HepG2 (cell line): ENCODE results near the gene ACSL5. TPM values are rescaled to one million over a fixed set of nuclear protein-coding genes. Genes with fewer than 3 reads are reported as not detected.
A peak's percentile ranks its signal among the peaks of the same experiment; 100 is the strongest.

Source experiments
- ATAC-seq: fragments of 200-7000 bp; cut with Tn5 transposase; 3 replicates; pipeline ENCODE4 v1.9.1; 2020; ENCODE audit warnings: mild to moderate bottlenecking, moderate library complexity
- BruUV-seq: library from RNA; stranded (reverse); fragments of 400-500 nt; replicated peaks from 2 replicates; lab custom pipeline; 2021; lab: Mats Ljungman, UMichigan
- CTCF ChIA-PET: fragments of 300-600 bp; formaldehyde crosslinking; extraction: SDS; loops from one replicate; lab custom pipeline; 2021; ENCODE audit warnings: low total read pairs, inconsistent platforms, low intra/inter-chr PET ratio; lab: Yijun Ruan, JAX
- POLR2A ChIA-PET: fragments of 350-600 bp; sonication (Branson Sonifier 250); formaldehyde crosslinking; loops from one replicate; lab custom pipeline; 2020; ENCODE audit warnings: antibody characterized with exemption, inconsistent platforms; lab: Yijun Ruan, JAX
- DNase-seq: peaks from one replicate; pipeline ENCODE4 v3.0.0-alpha.2; 2015; ENCODE audit warnings: low spot score
- FAIRE-seq: peaks from 3 replicates; lab custom pipeline; 2011; peaks lifted over from hg19 to GRCh38; lab: Jason Lieb, UNC
- H2AFZ ChIP-seq: one replicate; pipeline ENCODE4 v1.6.1; 2011; ENCODE audit warnings: low read length, inconsistent platforms
- H3K27ac ChIP-seq: fragments of 300-600 bp; 3 replicates; pipeline ENCODE4 v1.8.0; 2011; ENCODE audit warnings: mixed run types, mild to moderate bottlenecking, mixed read lengths, low read length, inconsistent platforms; ENCODE audit not compliant: insufficient read depth; ENCODE audit errors: extremely low read length
- H3K27me3 ChIP-seq, 2 experiments: fragments of 200-600 bp in 1 of 2; 2 replicates in 1 of 2; 3 replicates in 1 of 2; pipeline versions ENCODE4 v1.6.0 to v1.8.0; 2011; ENCODE audit warnings: low read length in 2 of 2, mild to moderate bottlenecking in 2 of 2, moderate library complexity in 2 of 2, inconsistent platforms in 1 of 2; ENCODE audit not compliant: insufficient read depth in 2 of 2, control insufficient read depth in 1 of 2
- H3K36me3 ChIP-seq, 2 experiments: fragments of 200-600 bp in 1 of 2; replicated peaks in 1 of 2; 2 replicates in 1 of 2; 3 replicates in 1 of 2; pipeline versions ENCODE4 v1.5.1 to v1.8.0; 2011; ENCODE audit warnings: low read length in 2 of 2, inconsistent platforms in 1 of 2; ENCODE audit not compliant: insufficient read depth in 2 of 2, control insufficient read depth in 1 of 2
- H3K4me1 ChIP-seq: 2 replicates; pipeline ENCODE4 v1.5.1; 2012; ENCODE audit warnings: low read length, inconsistent platforms; ENCODE audit not compliant: insufficient read depth
- H3K4me2 ChIP-seq: 2 replicates; pipeline ENCODE4 v1.6.0; 2011; ENCODE audit warnings: low read depth, low read length, inconsistent platforms
- H3K4me3 ChIP-seq, 3 experiments: fragments of 200-600 bp in 1 of 3; sonication (generic), shearing (Covaris generic) in 1 of 3; replicated peaks in 1 of 3; 2 replicates each; pipeline ENCODE4 v1.5.1; 2011 to 2016; ENCODE audit warnings: low read length in 3 of 3, inconsistent platforms in 2 of 3, low read depth in 2 of 3, mild to moderate bottlenecking in 2 of 3, control low read depth in 1 of 3, mixed read lengths in 1 of 3; ENCODE audit not compliant: insufficient read depth in 1 of 3
- H3K79me2 ChIP-seq: one replicate; pipeline ENCODE4 v1.6.1; 2011; ENCODE audit warnings: low read length, inconsistent platforms; ENCODE audit not compliant: insufficient read depth
- H3K9ac ChIP-seq: 2 replicates; pipeline ENCODE4 v1.6.0; 2011; ENCODE audit warnings: mild to moderate bottlenecking, low read depth, low read length, inconsistent platforms; ENCODE audit not compliant: insufficient read depth
- H3K9me3 ChIP-seq: 2 replicates; pipeline ENCODE4 v1.5.1; 2012; ENCODE audit warnings: mild to moderate bottlenecking, low read length
- H4K20me1 ChIP-seq: 2 replicates; pipeline ENCODE4 v1.6.0; 2011; ENCODE audit warnings: inconsistent platforms, mild to moderate bottlenecking, low read length, moderate library complexity; ENCODE audit not compliant: insufficient read depth
- ARID5B ChIP-seq: IDR thresholded peaks from 2 replicates; pipeline ENCODE4 v1.4.0; 2020; ENCODE audit warnings: mild to moderate bottlenecking, missing genetic modification reagents
- HCFC1 ChIP-seq: fragments of 150-350 bp; IDR thresholded peaks from 2 replicates; pipeline ENCODE4 v1.6.1; 2014; ENCODE audit warnings: low read depth, low read length
- MNT ChIP-seq: fragments of 450-650 bp; IDR thresholded peaks from 2 replicates; pipeline ENCODE4 v1.6.1; 2016
- NCOR1 ChIP-seq: fragments of 200-600 bp; sonication (generic); IDR thresholded peaks from 2 replicates; pipeline ENCODE4 v1.7.0; 2017; ENCODE audit warnings: antibody characterized with exemption, low read length, borderline replicate concordance
- RBM22 ChIP-seq: fragments of 200-400 bp; formaldehyde crosslinking; optimal IDR thresholded peaks from 2 replicates; pipeline ENCODE3; 2017; ENCODE audit warnings: mild to moderate bottlenecking, low read length, moderate library complexity
- SALL1 ChIP-seq: sonication (generic); formaldehyde crosslinking; IDR thresholded peaks from 2 replicates; pipeline ENCODE4 v1.8.0; 2022; ENCODE audit warnings: mild to moderate bottlenecking, missing genetic modification reagents
- SSRP1 ChIP-seq: IDR thresholded peaks from 2 replicates; pipeline ENCODE4 v1.6.1; 2016; ENCODE audit warnings: control low read depth
- ZBTB42 ChIP-seq: sonication (generic); formaldehyde crosslinking; IDR thresholded peaks from 2 replicates; pipeline ENCODE4 v1.5.0; 2020; ENCODE audit warnings: mild to moderate bottlenecking, missing genetic modification reagents
- ZC3H13 ChIP-seq: sonication (generic); formaldehyde crosslinking; IDR thresholded peaks from 2 replicates; pipeline ENCODE4 v1.8.1; 2023; ENCODE audit warnings: mild to moderate bottlenecking, missing genetic modification reagents, moderate library complexity
- ZFP62 ChIP-seq: sonication (generic); formaldehyde crosslinking; IDR thresholded peaks from 2 replicates; pipeline ENCODE4 v1.4.0; 2020; ENCODE audit warnings: missing genetic modification reagents
- ZNF160 ChIP-seq: sonication (generic); formaldehyde crosslinking; IDR thresholded peaks from 2 replicates; pipeline ENCODE4 v1.8.0; 2022; ENCODE audit warnings: mild to moderate bottlenecking, inconsistent platforms, missing genetic modification reagents
- ZNF720 ChIP-seq: sonication (generic); formaldehyde crosslinking; IDR thresholded peaks from 2 replicates; pipeline ENCODE4 v1.4.0; 2020; ENCODE audit warnings: missing genetic modification reagents
- WGBS: methylation state at CpG from one replicate; pipeline ENCODE4 v1.1.6; 2017; ENCODE audit warnings: low lambda C conversion rate; 5-methylcytosine and 5-hydroxymethylcytosine counted together
- in situ Hi-C: cut with HindIII; loops from 2 replicates; pipeline ENCODE4 v1.10.0; 2017; ENCODE audit warnings: low pct_unique_long_range_greater_than_20kb; ENCODE audit not compliant: extremely low pct_ligation_motif_present
- intact Hi-C: fragments of 100-400 bp; cut with micrococcal nuclease; formaldehyde crosslinking; loops from one replicate; pipeline ENCODE4 v1.10.0; 2022; ENCODE audit not compliant: unreplicated experiment
- polyA plus RNA-seq, 8 experiments: library from polyadenylated mRNA; depleted of rRNA in 3 of 8; stranded (reverse) in 7 of 8; unstranded in 1 of 8; fragments of >200 nt; fragmentation: Illumina TruSeq in 4 of 8; extraction: Trizol in 4 of 8; gene quantifications; 2 replicates each; pipeline versions ENCODE4 v1.2.1 to v1.2.3, GENCODE V29; 2011 to 2016; ENCODE audit warnings: low read depth in 4 of 8, missing spikeins in 1 of 8, mixed read lengths in 1 of 8; ENCODE audit not compliant: insufficient read depth in 1 of 8
- total RNA-seq, 5 experiments: library from RNA; depleted of rRNA; stranded (reverse); fragments of >200 nt; fragmentation: Illumina TruSeq; extraction: Trizol; gene quantifications; 2 replicates each; pipeline ENCODE4 v1.2.3, GENCODE V29; 2016; ENCODE audit warnings: low read depth in 1 of 5
- TF ChIP-seq, protein P1 (sequence below): sonication (generic); formaldehyde crosslinking; IDR thresholded peaks from 2 replicates; pipeline ENCODE4 v1.8.0; 2022; ENCODE audit warnings: missing genetic modification reagents, mild to moderate bottlenecking, moderate library complexity, borderline replicate concordance

The ACSL5 gene
- total and polyA plus RNA-seq, 2 of the 13 experiments (the other 11 are each of a cell fraction or from before 2014, with no cell fraction given) = 56.4 to 82.5 TPM

- Histone ChIP-seq H3K27me3 (no peaks in the 10 kb centered on the region), H3K27ac (no peak overlapping the region), H3K9ac (no peak overlapping the region), H3K36me3 (peaks cover 30 to 76% of the 10 kb centered on the region in 2 experiments), H3K4me3 (no peak overlapping the region), H3K4me1 (no peaks in the 10 kb centered on the region), H3K4me2 (no peak overlapping the region), H3K79me2 (no peaks in the 10 kb centered on the region), H4K20me1 (no peaks in the 10 kb centered on the region), H3K9me3 (no peaks in the 10 kb centered on the region), H2AFZ (no peak overlapping the region)
- ATAC-seq (no peak), DNase-seq (no peak), FAIRE-seq (no peak)
- in situ Hi-C loops (no loop called here), intact Hi-C loops (no loop called here)
- 93% methylated on average over 2 of the region's 2 CpGs for WGBS
- TF ChIP-seq RBM22 (peak; percentile 25), HCFC1 (no peak), NCOR1 (no peak)
- BruUV-seq = no TSS peak
- CTCF ChIA-PET = no interaction called here
- POLR2A ChIA-PET = no interaction called here
Measured at GRCh38 chr10:112409299-112409698, 35.4 kb downstream of the ACSL5 start.

- Histone ChIP-seq H2AFZ (no peak overlapping the region), H3K27me3 (no peaks in the 10 kb centered on the region), H3K36me3 (peaks cover 33 to 75% of the 10 kb centered on the region in 2 experiments), H3K4me3 (no peak overlapping the region), H3K9ac (no peak overlapping the region), H4K20me1 (no peaks in the 10 kb centered on the region), H3K9me3 (no peaks in the 10 kb centered on the region), H3K4me1 (no peaks in the 10 kb centered on the region), H3K27ac (no peak overlapping the region), H3K4me2 (no peak overlapping the region), H3K79me2 (no peaks in the 10 kb centered on the region)
- no peak for ATAC-seq
- BruUV-seq = no TSS peak
- no peak for FAIRE-seq
- intact Hi-C loops (no loop called here), in situ Hi-C loops (no loop called here)
- CTCF ChIA-PET = no interaction called here
- no peak for DNase-seq
- POLR2A ChIA-PET = no interaction called here
- 72% methylated on average over 4 of the region's 4 CpGs for WGBS
- no peak for TF ChIP-seq ARID5B (CRISPR knock-in tag)
- no peak for TF ChIP-seq ZNF160 (CRISPR knock-in tag)
- no peak for TF ChIP-seq SSRP1 (CRISPR knock-in tag)
- TF ChIP-seq SALL1 = no peak
- TF ChIP-seq ZFP62 = no peak
- TF ChIP-seq ZC3H13 (CRISPR knock-in tag) = no peak
- TF ChIP-seq MNT = no peak
- TF ChIP-seq, protein P1, sequence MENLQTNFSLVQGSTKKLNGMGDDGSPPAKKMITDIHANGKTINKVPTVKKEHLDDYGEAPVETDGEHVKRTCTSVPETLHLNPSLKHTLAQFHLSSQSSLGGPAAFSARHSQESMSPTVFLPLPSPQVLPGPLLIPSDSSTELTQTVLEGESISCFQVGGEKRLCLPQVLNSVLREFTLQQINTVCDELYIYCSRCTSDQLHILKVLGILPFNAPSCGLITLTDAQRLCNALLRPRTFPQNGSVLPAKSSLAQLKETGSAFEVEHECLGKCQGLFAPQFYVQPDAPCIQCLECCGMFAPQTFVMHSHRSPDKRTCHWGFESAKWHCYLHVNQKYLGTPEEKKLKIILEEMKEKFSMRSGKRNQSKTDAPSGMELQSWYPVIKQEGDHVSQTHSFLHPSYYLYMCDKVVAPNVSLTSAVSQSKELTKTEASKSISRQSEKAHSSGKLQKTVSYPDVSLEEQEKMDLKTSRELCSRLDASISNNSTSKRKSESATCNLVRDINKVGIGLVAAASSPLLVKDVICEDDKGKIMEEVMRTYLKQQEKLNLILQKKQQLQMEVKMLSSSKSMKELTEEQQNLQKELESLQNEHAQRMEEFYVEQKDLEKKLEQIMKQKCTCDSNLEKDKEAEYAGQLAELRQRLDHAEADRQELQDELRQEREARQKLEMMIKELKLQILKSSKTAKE (CRISPR knock-in tag) = no peak
- TF ChIP-seq ZBTB42 (CRISPR knock-in tag) = no peak
- no peak for TF ChIP-seq ZNF720 (CRISPR knock-in tag)
Measured at GRCh38 chr10:112409755-112410154, 35.8 kb downstream of the ACSL5 start.
